ENCODE results near the gene INSC. TPM values are rescaled to one million over a fixed set of nuclear protein-coding genes. Genes with fewer than 3 reads are reported as not detected.

Gene INSC
- total RNA-seq (2022; extraction: Qiagen RNA extraction), result not detected in 5 replicates

GRCh38 chr11:15114501-15115475, at the start of gene INSC:
TSS of gene INSC (plus strand) at chr11:15114923. CDS start at chr11:15149175, 34,252 bp downstream.

GRCh38 chr11:15073361-15074205, 41.1 kb upstream of the INSC start, which contains the start of gene CALCB:
TSS of gene CALCB (plus strand) at chr11:15073593. CDS start at chr11:15074719, 1,126 bp downstream.

Other genes starting within 250 kb of the INSC start
- 10.9 to 12.8 TPM (median 12.1 TPM) in 5 replicates for gene CYP2R1, start 222.7 kb upstream of the INSC start, total RNA-seq (2022; extraction: Qiagen RNA extraction)
- 0.14 TPM in 1 of 5 replicates, not detected in the others for gene CALCA, start 142.6 kb upstream of the INSC start, total RNA-seq (2022; extraction: Qiagen RNA extraction)
- gene CALCB, start 41.3 kb upstream of the INSC start, total RNA-seq (2022; extraction: Qiagen RNA extraction), result 0.07 to 0.09 TPM in 2 of 5 replicates, not detected in the others

All from A549 treated with CORT108297 at 1 μM for 4 hours (cell line).